Islet of Langerhans (tissue), 1 donor: Measurements from ENCODE around the gene SYNE2.
"Not testable (repeated sequence)": the region's sequence is repeated elsewhere in the genome, so short reads cannot be mapped to it uniquely, and the experiment has no call there.

Experiments used
- FAIRE-seq: peaks from one replicate; lab custom pipeline; 2011; peaks lifted over from hg19 to GRCh38; lab: Jason Lieb, UNC

The SYNE2 gene

DNA sequence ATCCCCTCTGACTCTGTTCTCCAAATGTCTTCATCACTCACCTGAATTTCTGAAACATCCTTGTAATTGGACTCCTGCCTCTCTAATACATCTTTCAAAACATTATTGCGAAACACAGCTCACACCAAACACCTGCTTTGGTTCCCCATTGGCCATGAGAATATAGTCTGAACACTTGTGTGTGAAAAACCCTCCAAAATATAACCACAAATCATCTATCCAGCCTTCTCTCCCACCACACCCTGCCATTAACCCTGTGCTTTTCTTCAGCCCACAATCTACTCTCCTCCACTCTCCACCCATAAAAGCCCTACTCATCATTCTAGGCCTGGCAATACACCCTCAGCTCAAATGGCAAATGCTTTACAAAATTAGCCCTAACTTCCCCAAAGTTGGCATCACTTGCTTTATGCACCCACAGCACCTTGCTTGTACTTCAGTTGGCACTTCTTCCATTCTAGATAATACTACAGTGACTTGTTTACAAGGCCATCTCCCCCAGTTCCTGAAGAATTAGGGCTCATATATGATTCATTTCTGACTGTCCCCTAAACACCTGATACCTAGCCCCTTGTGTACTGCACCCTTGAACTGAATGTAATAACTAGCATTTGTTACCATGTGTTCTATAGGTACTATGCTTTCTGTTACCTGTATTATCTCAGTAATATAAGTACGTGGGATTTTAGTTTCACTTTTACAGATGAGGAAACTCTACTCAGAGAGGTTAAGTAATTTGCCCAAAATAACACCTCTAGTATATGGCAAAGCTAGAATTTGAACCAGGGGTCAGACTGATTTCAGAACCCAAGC lies 17.3 kb downstream of the SYNE2 start:
- peak; percentile 100 for FAIRE-seq

DNA sequence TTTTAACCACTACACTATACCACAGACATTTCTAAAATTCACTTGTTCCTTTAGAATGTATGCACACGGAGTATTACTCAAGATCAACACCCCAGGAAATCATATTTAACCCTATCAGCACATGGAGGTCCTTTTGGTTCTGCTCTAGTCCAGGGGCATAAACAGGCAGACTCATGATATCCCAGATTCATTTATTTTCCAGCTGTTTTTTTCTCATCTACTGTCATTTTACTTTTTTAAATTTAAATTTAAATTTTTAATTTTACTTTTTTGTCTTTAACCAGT lies 17.9 kb downstream of the SYNE2 start:
- FAIRE-seq = not testable (repeated sequence)

- FAIRE-seq = peak; percentile 75
Observed at GRCh38 chr14:63874223-63874622, 21.4 kb downstream of the SYNE2 start.

- FAIRE-seq = no peak
Observed at GRCh38 chr14:63875311-63875710, 22.5 kb downstream of the SYNE2 start.

- FAIRE-seq = no peak
Observed at GRCh38 chr14:63877550-63877939, 24.7 kb downstream of the SYNE2 start.

DNA sequence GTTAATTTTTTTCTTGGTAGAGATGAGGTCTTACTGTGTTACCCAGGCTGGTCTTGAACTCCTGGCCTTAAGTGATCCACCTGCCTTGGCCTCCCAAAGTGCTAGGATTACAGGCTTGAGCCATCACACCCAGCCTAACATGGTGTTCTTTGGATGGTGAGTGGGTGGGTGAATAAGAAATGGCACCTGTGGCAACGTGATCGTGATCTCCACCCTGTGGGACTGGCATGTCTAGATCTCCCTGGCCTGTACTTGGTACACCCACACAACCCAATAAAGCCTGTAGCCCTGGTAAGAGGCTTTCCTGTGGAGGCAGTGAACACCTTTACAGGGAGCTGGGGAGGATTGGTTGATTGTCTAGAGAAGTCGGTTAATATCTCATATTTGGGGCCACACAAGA lies 25.2 kb downstream of the SYNE2 start:
- FAIRE-seq = no peak

DNA sequence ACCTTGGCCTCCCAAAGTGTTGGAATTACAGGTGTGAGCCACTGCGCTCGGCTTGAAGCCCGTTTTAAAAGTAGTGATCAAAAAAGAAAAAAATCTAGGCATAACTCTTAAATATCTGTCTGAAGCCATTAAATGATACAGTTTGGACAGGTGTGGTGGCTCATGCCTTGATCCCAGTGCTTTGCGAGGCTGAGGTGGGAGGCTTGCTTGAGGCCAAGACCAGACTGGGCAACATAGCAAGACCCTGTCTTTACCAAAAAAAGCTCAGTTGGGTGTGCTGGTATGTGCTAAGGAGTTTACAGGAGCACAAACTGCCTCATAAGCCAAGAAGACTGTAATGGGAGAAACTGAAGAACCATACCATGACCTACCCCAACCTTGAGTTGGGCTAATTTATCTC lies 26.0 kb downstream of the SYNE2 start:
- FAIRE-seq = no peak

DNA sequence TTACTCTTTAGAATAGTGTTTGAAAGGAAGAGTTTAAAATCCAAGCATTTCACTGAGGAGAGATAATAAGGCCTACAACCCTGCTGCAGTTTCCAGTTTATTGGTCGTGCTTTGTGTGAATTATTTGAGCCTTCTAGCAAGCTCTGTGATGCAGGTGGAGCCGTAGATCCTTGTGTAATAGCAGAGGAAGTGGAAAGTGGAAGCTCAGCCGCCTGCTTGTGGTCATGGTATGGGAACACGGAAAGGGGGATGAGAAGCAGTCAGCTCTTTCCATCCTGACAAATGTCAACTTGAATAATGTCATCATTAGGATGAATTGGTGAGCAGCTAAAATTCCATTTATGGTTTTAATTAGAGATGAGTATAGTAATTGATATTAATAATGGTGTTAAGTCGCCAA lies 29.1 kb downstream of the SYNE2 start:
- no peak for FAIRE-seq

DNA sequence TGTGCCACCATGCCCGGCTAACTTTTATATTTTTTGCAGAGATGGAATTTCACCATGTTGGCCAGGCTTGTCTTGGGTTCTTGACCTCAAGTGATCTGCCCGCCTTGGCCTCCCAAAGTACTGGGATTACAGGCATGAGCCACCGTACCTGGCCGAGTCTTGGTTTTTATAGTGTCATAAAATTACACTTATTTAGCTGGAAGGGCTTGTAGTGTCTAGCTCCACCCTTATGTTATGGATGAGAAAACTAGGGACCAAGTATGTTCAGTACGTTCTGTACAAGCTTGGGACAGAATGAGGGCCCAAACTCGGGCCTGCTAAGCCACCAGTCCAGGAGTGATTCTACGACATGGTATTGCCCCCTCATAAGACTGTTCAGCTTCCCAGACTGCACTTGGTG lies 35.1 kb downstream of the SYNE2 start:
- no peak for FAIRE-seq

DNA sequence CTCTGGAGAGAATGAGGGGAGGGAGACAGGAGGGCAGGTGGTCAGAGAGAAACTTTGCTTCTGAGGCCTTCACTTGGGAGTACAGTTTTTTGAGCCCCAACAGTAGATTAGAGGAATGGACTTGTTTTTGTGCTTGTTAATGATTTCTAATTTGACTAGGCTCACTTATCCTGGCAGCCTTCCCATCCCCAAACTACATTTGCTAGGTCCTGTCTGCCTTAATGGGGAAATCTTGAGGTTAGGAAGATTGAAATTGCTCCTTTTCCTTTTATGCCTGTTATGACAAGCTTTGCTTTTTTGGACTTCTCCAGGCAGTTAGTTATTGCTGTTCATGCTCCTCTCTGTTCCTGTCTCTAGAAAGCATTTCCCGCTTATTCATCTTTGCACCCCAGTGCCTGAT lies 37.7 kb downstream of the SYNE2 start:
- FAIRE-seq = no peak

DNA sequence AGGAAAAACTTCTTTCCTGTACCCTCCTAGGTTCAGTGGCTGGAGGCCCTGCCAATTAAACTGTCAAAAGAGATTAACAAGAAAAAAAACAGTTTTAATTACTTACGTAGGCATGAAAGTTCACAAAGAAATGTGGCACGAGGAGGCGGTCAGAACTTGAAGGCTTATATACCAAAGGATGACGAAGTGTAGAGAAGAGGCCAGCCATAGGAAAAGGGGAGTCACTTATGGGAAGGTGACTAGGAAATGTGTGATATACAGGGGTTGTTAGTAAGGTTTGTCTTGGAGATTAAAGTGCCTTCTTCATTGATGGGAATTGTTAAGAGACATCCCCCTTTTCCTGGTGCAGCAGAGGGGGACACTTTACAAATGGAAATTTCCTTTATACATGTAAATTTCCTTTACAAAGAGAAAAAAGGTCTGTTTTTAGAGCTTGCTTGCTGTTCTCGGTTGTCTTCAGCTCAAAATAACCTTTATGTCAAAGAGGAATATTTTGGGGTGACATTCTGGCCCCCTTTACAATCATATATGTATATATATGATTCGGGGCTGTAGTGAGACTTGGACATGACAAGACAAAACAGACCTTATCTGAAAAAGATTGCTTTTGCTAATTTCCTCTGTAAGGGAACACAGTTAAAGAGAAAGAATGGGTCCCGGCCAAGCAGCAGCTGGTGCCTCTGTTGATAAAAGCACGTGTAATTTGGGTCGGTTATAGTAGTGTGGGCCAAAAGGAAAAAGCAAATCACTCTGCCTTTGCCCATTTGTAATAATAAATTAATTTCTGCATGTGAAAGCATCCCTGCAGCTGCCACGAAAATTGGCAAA lies 38.6 kb downstream of the SYNE2 start:
- no peak for FAIRE-seq

DNA sequence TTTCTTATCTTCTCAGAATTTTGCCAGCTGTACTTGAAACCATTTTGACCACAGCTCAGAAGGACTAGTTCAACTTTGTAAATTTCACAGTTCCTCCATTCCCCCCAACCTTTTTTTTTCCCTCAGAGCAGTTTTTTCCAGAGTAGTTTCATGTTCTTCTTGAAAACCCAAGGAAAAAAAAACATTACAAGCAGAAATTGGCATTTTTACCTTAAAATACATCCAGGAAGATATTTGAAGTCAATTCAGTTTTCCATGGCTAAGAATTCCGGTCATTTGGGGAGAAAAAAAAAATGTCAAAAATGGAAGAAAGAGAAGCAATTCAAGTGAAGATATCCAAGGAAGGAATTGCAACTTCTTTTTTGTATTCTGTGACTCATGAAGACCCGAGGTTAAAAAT lies 39.5 kb downstream of the SYNE2 start:
- no peak for FAIRE-seq

- FAIRE-seq = no peak
Observed at GRCh38 chr14:63893701-63894458, 41.1 kb downstream of the SYNE2 start.

DNA sequence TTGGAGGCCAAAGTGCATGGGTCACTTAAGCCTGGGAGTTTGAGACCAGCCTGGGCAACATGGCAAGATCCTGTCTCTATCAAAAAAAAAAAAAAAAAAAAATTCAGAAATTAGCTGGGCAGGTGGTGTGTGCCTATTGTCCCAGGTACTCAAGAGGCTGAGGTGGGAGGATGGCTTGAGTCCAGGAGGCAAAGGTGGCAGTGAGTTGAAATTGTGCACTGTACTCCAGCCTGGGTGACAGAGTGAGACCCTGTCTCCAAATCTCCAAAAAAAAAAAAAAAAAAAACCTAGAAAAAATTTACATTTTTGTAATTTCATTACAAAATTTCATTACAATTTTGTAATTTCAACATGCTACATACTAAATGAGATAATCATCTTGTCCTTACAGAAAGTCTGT lies 42.7 kb downstream of the SYNE2 start:
- no peak for FAIRE-seq

DNA sequence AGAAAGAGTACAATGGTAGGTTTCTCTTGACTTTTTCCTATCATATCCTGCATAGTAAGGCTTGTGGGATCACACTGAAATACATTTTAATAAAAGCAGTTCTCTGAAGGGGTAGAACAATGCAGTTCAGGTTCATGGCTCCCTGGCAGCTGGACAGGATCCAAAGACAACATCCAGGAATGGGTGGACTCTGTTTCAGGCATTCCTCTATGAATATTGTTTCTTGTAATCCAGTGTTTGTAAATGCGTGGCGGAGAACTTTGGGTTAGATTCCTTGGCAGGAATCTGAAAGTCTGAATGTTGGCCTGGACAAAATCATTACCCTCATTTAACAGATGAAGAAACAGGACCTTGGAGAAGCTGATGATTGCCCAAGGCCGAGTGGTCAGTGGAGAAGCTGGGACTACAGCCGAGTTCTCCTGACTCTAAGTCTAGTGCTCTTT lies 43.5 kb downstream of the SYNE2 start:
- no peak for FAIRE-seq

GRCh38 chr14:63897721-63898163 lies 44.9 kb downstream of the SYNE2 start:
- no peak for FAIRE-seq

- no peak for FAIRE-seq
Observed at GRCh38 chr14:63899953-63900352, 47.1 kb downstream of the SYNE2 start.

DNA sequence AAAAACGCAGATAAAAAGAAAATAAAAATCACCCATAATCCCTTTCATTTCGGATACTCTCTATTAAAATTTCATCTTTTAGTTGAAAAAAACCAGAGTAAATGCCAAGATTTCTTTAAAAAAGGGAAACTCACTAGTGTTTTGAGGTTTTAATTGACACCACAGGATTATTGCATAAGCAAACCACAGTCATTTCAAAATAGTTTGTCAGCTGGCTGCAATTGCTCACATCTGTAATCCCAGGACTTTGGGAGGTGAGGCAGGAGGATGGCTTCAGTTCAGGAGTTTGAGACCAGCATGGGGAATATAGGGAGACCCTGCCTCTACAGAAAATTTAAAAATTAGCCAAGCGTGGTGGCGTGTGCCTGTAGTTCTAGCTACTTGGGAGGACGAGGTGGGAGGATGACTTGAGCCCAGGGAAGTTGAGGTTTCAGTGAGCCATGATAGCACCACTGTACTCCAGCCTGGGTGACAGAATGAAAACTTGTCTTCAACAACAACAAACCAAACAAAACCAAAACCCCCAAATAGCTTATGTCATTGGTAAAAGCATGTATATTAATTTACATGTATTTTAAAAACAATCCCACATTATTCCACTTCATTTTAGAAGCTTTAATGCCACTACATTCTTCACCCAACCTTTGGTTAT lies 48.8 kb downstream of the SYNE2 start:
- FAIRE-seq = no peak

GRCh38 chr14:63902375-63902976 lies 49.7 kb downstream of the SYNE2 start:
- no peak for FAIRE-seq

GRCh38 chr14:63904724-63905123 lies 51.9 kb downstream of the SYNE2 start:
- FAIRE-seq = no peak

DNA sequence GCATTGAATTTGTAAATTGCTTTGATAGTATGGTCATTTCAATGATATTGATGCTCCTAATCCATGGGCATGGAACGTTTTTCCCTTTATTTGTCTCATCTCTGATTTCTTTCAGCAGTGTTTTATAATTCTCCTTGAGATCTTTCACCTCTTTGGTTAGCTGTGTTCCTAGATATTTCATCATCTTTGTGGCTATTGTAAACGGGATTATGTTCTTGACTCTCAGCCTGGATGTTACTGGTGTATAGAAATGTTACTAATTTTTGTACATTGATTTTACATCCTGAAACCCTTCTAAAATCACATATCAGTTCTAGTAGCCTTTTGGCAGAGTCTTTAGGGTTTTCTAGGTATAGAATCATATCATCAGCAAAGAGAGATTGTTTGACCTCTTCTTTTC lies 52.6 kb downstream of the SYNE2 start:
- no peak for FAIRE-seq

GRCh38 chr14:63908667-63909264 lies 56.0 kb downstream of the SYNE2 start:
- FAIRE-seq = no peak
